Sigmoid colon (tissue), 4 donors: ENCODE measurements around the gene AMOT.

Experiments
- EP300 ChIP-seq, 4 donors: sonication (generic); formaldehyde crosslinking; IDR thresholded peaks; one replicate each; pipeline ENCODE4 v1.6.1; 2017; ENCODE audit warnings: antibody characterized with exemption in 4 of 4
- POLR2A ChIP-seq, 2 donors: fragments of 450-650 bp; IDR thresholded peaks; one replicate each; pipeline ENCODE4 v1.6.1; 2016; ENCODE audit warnings: antibody characterized with exemption in 2 of 2, mild to moderate bottlenecking in 2 of 2, moderate library complexity in 2 of 2
- POLR2AphosphoS5 ChIP-seq, 4 donors: sonication (generic); formaldehyde crosslinking; IDR thresholded peaks; one replicate each; pipeline ENCODE4 v1.6.1; 2017; ENCODE audit warnings: antibody characterized with exemption in 4 of 4
- TF ChIP-seq, protein P1 (sequence below), 4 experiments: fragments of 450-650 bp in 3 of 4; fragments of 200-600 bp in 1 of 4; IDR thresholded peaks; one replicate each; pipeline ENCODE4 v1.5.1; 2016 to 2019; ENCODE audit warnings: antibody characterized with exemption in 4 of 4, mild to moderate bottlenecking in 3 of 4, moderate library complexity in 2 of 4

DNA sequence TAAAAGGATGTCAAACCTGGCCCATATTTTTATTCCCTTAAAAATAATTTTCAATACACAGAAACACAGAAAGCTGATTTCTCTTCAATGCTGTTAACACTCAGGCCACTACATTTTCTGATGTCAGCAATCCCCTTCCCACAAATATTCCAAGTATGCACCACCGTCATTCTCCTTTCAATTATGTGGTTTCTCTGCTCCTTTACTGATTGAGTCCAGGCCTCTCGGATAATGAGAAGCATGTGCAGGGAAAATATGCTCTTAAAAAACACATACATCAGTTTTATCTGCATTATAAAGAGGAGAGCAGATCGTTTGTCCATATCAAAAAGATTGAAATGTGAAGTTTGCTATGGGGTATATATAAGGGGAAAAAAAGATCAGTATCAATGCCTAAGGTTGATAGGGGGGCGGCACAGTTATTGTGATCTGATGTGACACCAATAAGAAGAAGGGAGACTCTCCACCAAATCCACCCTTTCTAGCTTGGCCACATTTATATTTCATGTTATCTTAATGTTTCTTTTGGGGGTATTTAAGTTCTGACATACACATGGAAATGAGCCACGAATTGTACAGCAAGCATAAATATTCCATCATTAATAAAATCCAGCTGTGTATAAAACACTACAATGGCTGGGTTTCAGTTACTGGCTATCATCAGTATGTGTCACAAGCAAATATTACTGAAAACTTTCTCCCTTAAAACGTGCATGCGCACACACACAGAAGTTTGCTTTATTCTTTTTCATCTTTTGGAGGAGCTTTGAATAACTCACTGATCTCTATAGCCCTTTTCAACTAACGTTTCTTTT, 6.4 kb downstream of the AMOT start:
- TF ChIP-seq, protein P1, sequence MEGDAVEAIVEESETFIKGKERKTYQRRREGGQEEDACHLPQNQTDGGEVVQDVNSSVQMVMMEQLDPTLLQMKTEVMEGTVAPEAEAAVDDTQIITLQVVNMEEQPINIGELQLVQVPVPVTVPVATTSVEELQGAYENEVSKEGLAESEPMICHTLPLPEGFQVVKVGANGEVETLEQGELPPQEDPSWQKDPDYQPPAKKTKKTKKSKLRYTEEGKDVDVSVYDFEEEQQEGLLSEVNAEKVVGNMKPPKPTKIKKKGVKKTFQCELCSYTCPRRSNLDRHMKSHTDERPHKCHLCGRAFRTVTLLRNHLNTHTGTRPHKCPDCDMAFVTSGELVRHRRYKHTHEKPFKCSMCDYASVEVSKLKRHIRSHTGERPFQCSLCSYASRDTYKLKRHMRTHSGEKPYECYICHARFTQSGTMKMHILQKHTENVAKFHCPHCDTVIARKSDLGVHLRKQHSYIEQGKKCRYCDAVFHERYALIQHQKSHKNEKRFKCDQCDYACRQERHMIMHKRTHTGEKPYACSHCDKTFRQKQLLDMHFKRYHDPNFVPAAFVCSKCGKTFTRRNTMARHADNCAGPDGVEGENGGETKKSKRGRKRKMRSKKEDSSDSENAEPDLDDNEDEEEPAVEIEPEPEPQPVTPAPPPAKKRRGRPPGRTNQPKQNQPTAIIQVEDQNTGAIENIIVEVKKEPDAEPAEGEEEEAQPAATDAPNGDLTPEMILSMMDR (IDR thresholded peaks at IDR 0.05) = no peak
- TF ChIP-seq EP300 (IDR thresholded peaks at IDR 0.05) (no peak), POLR2AphosphoS5 (IDR thresholded peaks at IDR 0.05) (no peak), POLR2A (IDR thresholded peaks at IDR 0.05) (no peak)
